ENCODE data around the gene FAM151A.
A peak's percentile ranks its signal among the peaks of the same experiment; 100 is the strongest.

Gene FAM151A

GRCh38 chr1:54580856-54581550 lies 42.3 kb downstream of the FAM151A start:
- no peak for DNase-seq (ENCODE audit: low read depth, low spot score)

DNA sequence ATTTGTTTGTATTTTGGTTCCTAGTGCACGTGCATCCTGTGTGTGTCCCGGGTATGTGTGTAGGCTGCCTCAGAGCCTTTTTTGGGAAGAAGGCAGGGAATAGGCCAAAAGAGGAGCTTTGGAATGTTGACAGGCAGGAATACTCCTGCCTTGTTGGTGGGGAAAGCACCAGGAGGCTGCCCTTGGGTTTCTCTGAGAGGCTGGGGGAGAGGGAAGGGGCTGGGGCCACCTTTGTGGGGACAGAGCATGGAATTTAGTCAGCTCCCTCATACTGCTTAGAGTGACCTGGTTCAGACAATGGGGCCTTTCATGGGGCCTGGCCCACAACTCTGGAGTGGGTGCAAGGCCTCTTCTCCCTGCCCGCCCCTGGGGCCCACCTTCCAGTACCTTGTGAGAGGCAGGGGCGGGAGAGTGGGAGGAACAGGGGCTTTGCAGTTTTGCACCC lies 44.0 kb downstream of the FAM151A start:
- DNase-seq (ENCODE audit: low read depth, low spot score) = no peak

- DNase-seq (ENCODE audit: low read depth, low spot score) = peak; percentile 36
Measured at GRCh38 chr1:54577612-54578011, 45.7 kb downstream of the FAM151A start.

GRCh38 chr1:54575605-54576290 lies 47.6 kb downstream of the FAM151A start:
- no peak for DNase-seq (ENCODE audit: low read depth, low spot score)

DNA sequence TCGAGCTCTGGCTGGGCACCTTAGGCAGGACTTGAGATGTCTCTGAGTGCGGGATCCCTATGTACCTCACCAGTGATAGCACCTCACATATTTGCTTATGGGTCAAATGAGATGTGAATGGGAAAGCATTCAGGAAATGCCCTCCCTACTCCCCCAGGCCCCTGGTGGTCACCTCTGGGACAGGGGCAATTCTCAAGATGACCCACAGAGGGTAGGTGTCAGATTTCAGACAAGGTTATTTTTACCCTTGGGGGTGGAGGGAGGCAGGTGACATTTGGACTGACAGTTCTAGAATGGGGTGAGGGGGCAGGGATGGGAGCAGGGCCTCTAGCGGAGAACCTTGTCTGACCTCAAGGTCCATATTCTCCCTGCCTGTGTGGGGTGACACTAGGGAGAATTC lies 48.2 kb downstream of the FAM151A start:
- DNase-seq (ENCODE audit: low read depth, low spot score) = no peak

GRCh38 chr1:54574158-54574778 lies 49.1 kb downstream of the FAM151A start:
- DNase-seq (ENCODE audit: low read depth, low spot score) = no peak

DNA sequence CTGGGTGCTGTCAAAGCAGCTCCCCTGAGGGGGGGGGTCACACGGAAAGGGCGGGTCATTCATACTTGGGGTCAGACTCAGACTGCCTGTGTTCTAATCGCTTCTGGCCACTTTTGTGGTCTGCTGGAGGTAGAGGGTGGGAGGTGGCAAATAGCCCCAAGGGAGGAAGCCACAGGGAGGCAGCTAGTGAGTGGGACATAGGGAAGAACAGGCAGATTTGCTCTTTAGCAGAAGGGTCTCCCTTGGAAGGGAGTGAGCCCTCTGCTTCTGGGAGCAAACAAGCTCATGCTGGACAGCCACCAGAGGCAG lies 50.8 kb downstream of the FAM151A start:
- DNase-seq (ENCODE audit: low read depth, low spot score) = no peak

- no peak for DNase-seq (ENCODE audit: low read depth, low spot score)
Measured at GRCh38 chr1:54571803-54572541, 51.4 kb downstream of the FAM151A start.

- DNase-seq (ENCODE audit: low read depth, low spot score) = no peak
Measured at GRCh38 chr1:54571326-54571725, 52.0 kb downstream of the FAM151A start.

DNA sequence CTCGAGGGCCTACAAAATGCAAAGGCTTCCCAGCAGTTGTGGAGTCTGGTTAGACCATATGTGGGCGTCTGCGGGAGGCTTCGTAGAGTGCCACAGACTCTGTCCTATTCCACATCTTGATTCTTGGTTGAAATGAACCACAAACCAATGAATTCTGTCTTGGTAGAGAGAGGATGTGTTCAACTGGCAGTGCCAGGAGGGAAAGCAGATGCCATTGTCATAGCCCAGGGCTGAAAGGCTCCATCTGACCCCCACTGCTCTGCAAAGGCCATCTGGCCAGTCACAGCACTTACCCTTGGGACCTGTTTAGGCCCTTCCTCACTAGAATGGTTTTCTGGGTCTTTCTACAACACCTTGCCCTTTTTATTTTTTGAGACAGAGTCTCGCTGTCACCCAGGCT lies 53.2 kb downstream of the FAM151A start:
- no peak for DNase-seq (ENCODE audit: low read depth, low spot score)

- DNase-seq (ENCODE audit: low read depth, low spot score) = peak; percentile 67
Measured at GRCh38 chr1:54569339-54569738, 54.0 kb downstream of the FAM151A start.

DNA sequence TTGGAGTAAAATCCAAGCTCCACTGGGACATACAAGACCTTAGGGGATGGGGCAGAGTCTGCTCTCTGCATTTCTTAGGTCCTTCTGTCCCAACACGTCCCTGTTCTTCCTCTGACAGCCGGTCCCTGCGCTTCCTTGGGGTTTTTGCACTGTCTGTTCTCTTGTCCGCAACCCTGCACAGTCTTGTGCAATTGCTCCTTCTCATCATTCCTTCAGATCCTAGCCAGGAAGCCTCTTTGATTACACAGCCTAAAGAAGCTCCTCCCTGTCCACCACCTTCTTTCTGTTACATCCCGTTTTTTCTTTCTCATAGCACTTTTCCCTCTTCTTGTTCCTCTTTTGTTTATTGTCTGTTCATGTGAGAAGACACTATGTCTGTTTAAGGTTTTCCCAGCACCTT lies 55.4 kb downstream of the FAM151A start:
- DNase-seq (ENCODE audit: low read depth, low spot score) = no peak

DNA sequence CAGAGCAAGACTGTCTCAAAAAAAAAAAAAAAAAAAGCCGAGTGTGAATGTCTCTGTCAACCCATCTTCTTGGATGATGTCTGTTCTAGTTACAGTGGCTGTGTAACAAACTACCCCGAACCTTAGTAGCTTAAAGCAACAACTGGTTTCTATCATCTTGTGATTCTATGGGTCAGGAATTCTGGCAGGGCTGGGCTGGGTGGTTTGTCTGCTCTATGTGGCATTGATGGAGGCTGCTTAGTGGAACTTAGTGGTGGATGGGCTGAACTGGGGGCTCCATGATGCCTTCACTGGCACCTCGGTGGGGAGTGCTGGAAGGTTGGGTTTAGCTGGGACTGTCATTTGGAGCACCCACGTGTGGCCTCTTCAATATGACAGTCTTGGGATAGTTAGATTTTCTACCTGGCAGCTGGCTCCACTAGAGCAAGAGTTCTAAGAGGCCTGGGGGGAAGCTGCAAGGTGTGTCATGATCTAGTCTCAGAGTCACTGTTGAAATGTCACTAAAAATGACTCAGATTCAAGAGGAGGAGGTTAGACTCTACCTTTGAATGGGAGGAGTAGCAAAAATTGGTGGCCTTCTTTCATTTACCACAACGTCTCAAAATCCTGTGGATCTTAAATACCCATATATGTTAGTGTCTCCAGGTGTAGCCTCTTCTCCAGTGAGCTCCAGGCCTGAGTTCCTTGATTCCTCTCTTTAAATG lies 56.7 kb downstream of the FAM151A start:
- no peak for DNase-seq (ENCODE audit: low read depth, low spot score)

GRCh38 chr1:54565113-54565501 lies 58.2 kb downstream of the FAM151A start:
- no peak for DNase-seq (ENCODE audit: low read depth, low spot score)

- DNase-seq (ENCODE audit: low read depth, low spot score) = no peak
Measured at GRCh38 chr1:54564312-54565112, 58.8 kb downstream of the FAM151A start.

GRCh38 chr1:54559771-54560231 lies 63.5 kb downstream of the FAM151A start:
- DNase-seq (ENCODE audit: low read depth, low spot score) = no peak

Measured in astrocyte of the hippocampus (primary cell).